ENCODE results near the gene JAG2.

DNA sequence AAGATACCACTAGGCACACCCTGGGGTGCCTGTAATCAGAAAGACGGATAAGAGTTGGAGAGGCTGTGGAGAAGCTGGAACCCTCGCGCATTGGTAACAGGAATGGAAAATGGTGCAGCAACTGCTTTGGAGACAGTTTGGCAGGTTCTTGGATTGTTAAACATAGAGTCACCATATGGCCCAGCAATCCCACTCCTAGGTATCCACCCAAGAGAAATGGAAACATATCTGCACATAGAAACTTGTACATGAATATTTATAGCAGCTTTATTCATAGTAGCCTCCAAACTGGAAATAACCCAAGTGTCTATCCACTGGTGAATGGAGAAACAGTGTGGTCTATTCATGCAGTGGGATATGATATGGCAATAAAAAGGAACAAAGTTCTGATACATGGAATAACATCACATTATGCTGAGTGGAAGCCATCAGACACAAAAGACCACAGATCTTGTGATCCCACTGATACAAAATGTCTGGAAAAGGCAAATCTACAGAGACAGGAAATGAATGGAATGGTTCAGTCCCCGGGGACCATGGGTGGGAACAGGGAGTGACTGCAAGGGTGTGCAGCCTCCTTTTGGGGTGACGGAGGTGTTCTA is 45.4 kb downstream of the JAG2 start:
- TF ChIP-seq GATA3 (IDR thresholded peaks at IDR 0.05; ENCODE audit: low read depth, low read length) (no peak), GATA2 (IDR thresholded peaks at IDR 0.05; ENCODE audit: low read depth, low read length) (no peak)
